SK-N-SH (cell line): ENCODE data around the gene ZIC5. TPM values are rescaled to one million over a fixed set of nuclear protein-coding genes. Genes with fewer than 3 reads are reported as not detected.

Experiments
- CTCF ChIA-PET: fragments of 300-600, 350-600 bp; formaldehyde crosslinking; extraction: SDS; loops from one replicate; lab custom pipeline; 2021; lab: Yijun Ruan, JAX
- POLR2A ChIA-PET: fragments of 350-600 bp; sonication (Branson Sonifier 250); formaldehyde crosslinking; extraction: SDS; loops from one replicate; lab custom pipeline; 2020; ENCODE audit warnings: antibody characterized with exemption, inconsistent platforms; lab: Yijun Ruan, JAX
- DNase-seq: peaks from one replicate; pipeline ENCODE4 v3.0.0; 2012
- H2AFZ ChIP-seq: fragments of 200-600 bp; sonication (generic); 2 replicates; pipeline ENCODE4 v1.8.1; 2016; ENCODE audit warnings: antibody characterized with exemption, mild to moderate bottlenecking, low read depth
- H3F3A ChIP-seq: fragments of 200-600 bp; sonication (generic); replicated peaks from 2 replicates; pipeline ENCODE3; 2016; ENCODE audit warnings: antibody characterized with exemption, mild to moderate bottlenecking; ENCODE audit not compliant: insufficient read depth
- H3K27ac ChIP-seq, 2 experiments: fragments of 200-500 bp in 1 of 2; fragments of 200-600 bp in 1 of 2; sonication (Bioruptor generic) in 1 of 2; sonication (generic), shearing (Covaris generic) in 1 of 2; 2 replicates each; pipeline versions ENCODE4 v1.5.1 to v1.6.1; 2014 to 2016; ENCODE audit warnings: low read depth in 2 of 2, inconsistent platforms in 1 of 2, low read length in 1 of 2, mild to moderate bottlenecking in 1 of 2, mixed read lengths in 1 of 2
- H3K27me3 ChIP-seq: fragments of 200-600 bp; sonication (generic), shearing (Covaris generic); 2 replicates; pipeline ENCODE4 v1.6.1; 2016; ENCODE audit warnings: mixed run types; ENCODE audit not compliant: insufficient read depth
- H3K36me3 ChIP-seq, 2 experiments: fragments of 200-500 bp in 1 of 2; fragments of 200-600 bp in 1 of 2; sonication (Bioruptor generic) in 1 of 2; sonication (generic) in 1 of 2; replicated peaks in 1 of 2; 2 replicates each; pipeline versions ENCODE3 to v1.5.1; 2014 to 2016; ENCODE audit warnings: low read length in 1 of 2, mild to moderate bottlenecking in 1 of 2; ENCODE audit not compliant: insufficient read depth in 2 of 2, control insufficient read depth in 1 of 2
- H3K4me1 ChIP-seq, 2 experiments: fragments of 200-500 bp in 1 of 2; fragments of 200-600 bp in 1 of 2; sonication (Bioruptor generic) in 1 of 2; sonication (generic), shearing (Covaris generic) in 1 of 2; 2 replicates each; pipeline versions ENCODE4 v1.5.1 to v1.6.1; 2014 to 2016; ENCODE audit warnings: low read depth in 1 of 2, low read length in 1 of 2, mixed run types in 1 of 2; ENCODE audit not compliant: insufficient read depth in 2 of 2, control insufficient read depth in 1 of 2
- H3K4me2 ChIP-seq: fragments of 200-600 bp; sonication (generic), shearing (Covaris generic); 2 replicates; pipeline ENCODE4 v1.6.1; 2017; ENCODE audit warnings: mixed run types
- H3K4me3 ChIP-seq, 2 experiments: fragments of 200-500 bp in 1 of 2; fragments of 200-600 bp in 1 of 2; sonication (Bioruptor generic) in 1 of 2; sonication (generic), shearing (Covaris generic) in 1 of 2; 2 replicates each; pipeline versions ENCODE4 v1.5.1 to v1.8.1; 2014 to 2016; ENCODE audit warnings: low read depth in 2 of 2, inconsistent platforms in 1 of 2, low read length in 1 of 2, mild to moderate bottlenecking in 1 of 2, mixed read lengths in 1 of 2, moderate library complexity in 1 of 2
- H3K79me2 ChIP-seq: fragments of 200-600 bp; sonication (generic); 2 replicates; pipeline ENCODE4 v1.8.1; 2017; ENCODE audit warnings: mild to moderate bottlenecking; ENCODE audit not compliant: insufficient read depth
- H3K9ac ChIP-seq: fragments of 200-600 bp; sonication (generic); 2 replicates; pipeline ENCODE4 v1.6.1; 2017; ENCODE audit warnings: mixed run types
- H3K9me2 ChIP-seq: fragments of 200-600 bp; sonication (generic); 2 replicates; pipeline ENCODE4 v1.6.1; 2017; ENCODE audit warnings: mixed run types
- H3K9me3 ChIP-seq: fragments of 200-600 bp; sonication (generic); 2 replicates; pipeline ENCODE4 v1.6.1; 2017; ENCODE audit warnings: mixed run types, mild to moderate bottlenecking, moderate library complexity
- H4K20me1 ChIP-seq: fragments of 200-600 bp; sonication (generic); 2 replicates; pipeline ENCODE4 v1.6.1; 2017; ENCODE audit warnings: mild to moderate bottlenecking, mixed run types; ENCODE audit not compliant: insufficient read depth
- EZH2phosphoT487 ChIP-seq: fragments of 200-600 bp; sonication (generic); IDR thresholded peaks from 2 replicates; pipeline ENCODE4 v1.6.1; 2017; ENCODE audit warnings: low read depth, mixed run types, mild to moderate bottlenecking, antibody characterized with exemption, moderate library complexity, borderline replicate concordance
- MEF2A ChIP-seq: IDR thresholded peaks from 2 replicates; pipeline ENCODE4 v1.4.0; 2012; ENCODE audit warnings: low read depth, borderline replicate concordance
- MXI1 ChIP-seq: IDR thresholded peaks from 2 replicates; pipeline ENCODE4 v1.6.1; 2012; ENCODE audit warnings: mild to moderate bottlenecking, low read depth, low read length, improper control_type of control experiment
- RCOR1 ChIP-seq: fragments of 150-350 bp; IDR thresholded peaks from 2 replicates; pipeline ENCODE4 v1.6.1; 2017; ENCODE audit warnings: antibody characterized with exemption, low read length
- RFX5 ChIP-seq: IDR thresholded peaks from 2 replicates; pipeline ENCODE4 v1.6.1; 2012; ENCODE audit warnings: mild to moderate bottlenecking, improper control_type of control experiment, low read length
- TAF1 ChIP-seq: IDR thresholded peaks from 2 replicates; pipeline ENCODE4 v1.6.1; 2012; ENCODE audit warnings: low read depth, mild to moderate bottlenecking, low read length, moderate library complexity, borderline replicate concordance
- YY1 ChIP-seq: IDR thresholded peaks from 2 replicates; pipeline ENCODE4 v1.4.0; 2012; ENCODE audit warnings: low read depth, mild to moderate bottlenecking
- WGBS: methylation state at CpG from one replicate; pipeline ENCODE4 v1.1.6; 2017; ENCODE audit warnings: low lambda C conversion rate; 5-methylcytosine and 5-hydroxymethylcytosine counted together
- polyA plus RNA-seq, 3 experiments: library from polyadenylated mRNA; depleted of rRNA; stranded (reverse); fragments of >200 nt; gene quantifications; 2 replicates each; pipeline ENCODE4 v1.2.3, GENCODE V29; 2012
- TF ChIP-seq, protein P1 (sequence below): IDR thresholded peaks from 2 replicates; pipeline ENCODE4; 2012
- TF ChIP-seq, protein P2 (sequence below): IDR thresholded peaks from 2 replicates; pipeline ENCODE4 v1.4.0; 2012; ENCODE audit warnings: low read depth, borderline replicate concordance

ZIC5 gene
- polyA plus RNA-seq, 1 of the 3 experiments (the other 2 are of a cell fraction) = not detected

DNA sequence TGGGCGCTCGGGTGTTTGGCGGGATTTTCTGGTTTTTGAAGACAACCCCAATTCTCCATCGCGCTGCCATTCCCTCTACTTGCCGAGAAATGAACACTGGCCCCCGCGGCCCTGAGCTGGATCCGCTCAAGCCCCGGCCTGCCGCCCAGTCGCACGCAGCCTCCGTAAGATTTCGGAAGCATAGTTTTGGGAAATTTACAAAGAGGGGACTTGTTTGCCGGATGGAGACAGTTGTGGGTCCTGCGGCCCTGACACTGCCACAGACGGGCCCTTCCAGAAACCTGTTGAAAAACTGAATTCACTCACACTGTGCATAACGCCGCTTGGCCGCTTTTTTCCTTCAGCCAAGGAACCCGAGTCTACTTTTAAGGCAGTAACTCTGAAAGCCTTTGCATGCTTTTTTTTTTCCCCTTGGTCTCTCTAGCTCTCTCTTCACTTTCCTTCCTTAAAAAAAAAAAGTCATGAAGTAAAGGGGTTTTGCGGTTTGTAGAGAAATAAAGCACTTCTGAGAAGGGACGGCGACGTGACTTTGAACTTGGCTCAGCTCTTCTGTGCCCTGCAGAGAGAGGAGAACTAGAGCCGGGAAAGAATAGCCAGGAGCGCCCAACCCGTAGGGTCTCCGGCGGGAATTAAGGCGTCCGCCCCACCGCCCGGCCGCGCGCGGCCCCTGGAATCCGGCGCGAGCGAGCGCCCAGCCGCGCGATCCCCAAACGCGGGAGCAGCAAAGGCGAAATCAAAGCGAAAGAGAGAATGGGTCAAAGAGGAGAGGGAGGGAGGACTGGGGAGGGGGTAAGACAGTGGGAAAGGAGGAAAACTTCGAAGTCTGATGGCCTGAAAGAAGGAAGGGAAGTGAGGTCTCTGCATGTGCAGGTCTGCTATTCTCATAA is 6.6 kb upstream of the ZIC5 start:
- CTCF ChIA-PET = interaction anchor here (1.5 kb wide), 1 partner anchor 320 kb away, joined by 4 read pairs; no protein-coding TSS in a partner anchor
- Histone ChIP-seq H4K20me1 (peaks cover 17% of the 10 kb centered on the region), H3K4me3 (no peak overlapping the region), H3K4me1 (no peaks in the 10 kb centered on the region; a peak in 1 of 4 replicates), H3K9ac (no peak overlapping the region), H3K36me3 (no peaks in the 10 kb centered on the region), H3K27ac (no peak overlapping the region), H3K4me2 (no peak overlapping the region), H3K79me2 (no peaks in the 10 kb centered on the region), H3K27me3 (peaks cover 86% of the 10 kb centered on the region), H3K9me2 (no peaks in the 10 kb centered on the region), H2AFZ (no peak overlapping the region), H3K9me3 (no peaks in the 10 kb centered on the region), H3F3A (no peaks in the 10 kb centered on the region)
- TF ChIP-seq EZH2phosphoT487 (peak; percentile 86; the same call in 1 of the 2 replicates), MXI1 (no peak)
- peak; percentile 29 for DNase-seq
- 29% methylated on average over 40 of the region's 52 CpGs for WGBS
- POLR2A ChIA-PET = no interaction called here

DNA sequence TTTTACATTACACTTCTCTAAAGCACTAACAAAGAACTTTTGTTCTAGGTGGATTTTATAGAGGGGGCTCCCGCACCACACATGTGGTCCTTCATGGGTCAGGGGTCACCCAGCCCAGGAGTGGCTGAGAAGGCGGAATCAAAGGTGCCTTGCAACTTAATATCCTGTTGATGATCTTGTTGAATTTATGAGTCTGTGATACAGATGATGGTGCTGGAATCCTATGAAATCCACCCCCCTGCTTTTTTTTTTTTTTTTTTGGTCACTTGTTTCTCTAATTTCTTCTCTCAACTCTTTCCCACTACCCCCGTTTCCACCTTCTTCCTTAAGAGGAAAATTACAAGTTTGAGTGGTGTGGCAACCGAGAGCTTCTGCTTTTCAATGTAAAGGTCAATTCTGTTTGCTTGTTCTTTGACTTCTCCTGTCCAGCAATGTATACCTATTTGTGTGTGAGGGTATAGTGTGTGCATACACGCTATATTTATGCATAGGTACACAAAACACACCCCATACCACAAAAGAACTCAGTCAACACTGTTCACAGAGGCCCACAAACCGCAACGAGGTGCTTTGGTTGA is 5.9 kb upstream of the ZIC5 start:
- ChIA-PET CTCF (interaction anchor here (1.5 kb wide), 1 partner anchor 319 kb away, joined by 4 read pairs; no protein-coding TSS in a partner anchor), POLR2A (no interaction called here)
- Histone ChIP-seq H3K27me3 (peaks cover 86% of the 10 kb centered on the region), H3K4me1 (no peaks in the 10 kb centered on the region; a peak in 1 of 4 replicates), H4K20me1 (peaks cover 10% of the 10 kb centered on the region; the same call in 1 of the 2 replicates), H3K4me3 (no peak overlapping the region), H3K9me2 (no peaks in the 10 kb centered on the region), H3F3A (no peaks in the 10 kb centered on the region), H3K4me2 (no peak overlapping the region), H3K27ac (no peak overlapping the region), H2AFZ (no peak overlapping the region), H3K9ac (no peak overlapping the region), H3K9me3 (no peaks in the 10 kb centered on the region)
- peak; percentile 11 for DNase-seq
- no peak for TF ChIP-seq RFX5
- no peak for TF ChIP-seq MEF2A
- TF ChIP-seq YY1 = no peak
- no peak for TF ChIP-seq TAF1
- no peak for TF ChIP-seq RCOR1
- TF ChIP-seq, protein P1, sequence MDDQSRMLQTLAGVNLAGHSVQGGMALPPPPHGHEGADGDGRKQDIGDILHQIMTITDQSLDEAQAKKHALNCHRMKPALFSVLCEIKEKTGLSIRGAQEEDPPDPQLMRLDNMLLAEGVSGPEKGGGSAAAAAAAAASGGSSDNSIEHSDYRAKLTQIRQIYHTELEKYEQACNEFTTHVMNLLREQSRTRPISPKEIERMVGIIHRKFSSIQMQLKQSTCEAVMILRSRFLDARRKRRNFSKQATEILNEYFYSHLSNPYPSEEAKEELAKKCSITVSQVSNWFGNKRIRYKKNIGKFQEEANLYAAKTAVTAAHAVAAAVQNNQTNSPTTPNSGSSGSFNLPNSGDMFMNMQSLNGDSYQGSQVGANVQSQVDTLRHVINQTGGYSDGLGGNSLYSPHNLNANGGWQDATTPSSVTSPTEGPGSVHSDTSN = no peak
- TF ChIP-seq EZH2phosphoT487 = no peak
- TF ChIP-seq, protein P2, sequence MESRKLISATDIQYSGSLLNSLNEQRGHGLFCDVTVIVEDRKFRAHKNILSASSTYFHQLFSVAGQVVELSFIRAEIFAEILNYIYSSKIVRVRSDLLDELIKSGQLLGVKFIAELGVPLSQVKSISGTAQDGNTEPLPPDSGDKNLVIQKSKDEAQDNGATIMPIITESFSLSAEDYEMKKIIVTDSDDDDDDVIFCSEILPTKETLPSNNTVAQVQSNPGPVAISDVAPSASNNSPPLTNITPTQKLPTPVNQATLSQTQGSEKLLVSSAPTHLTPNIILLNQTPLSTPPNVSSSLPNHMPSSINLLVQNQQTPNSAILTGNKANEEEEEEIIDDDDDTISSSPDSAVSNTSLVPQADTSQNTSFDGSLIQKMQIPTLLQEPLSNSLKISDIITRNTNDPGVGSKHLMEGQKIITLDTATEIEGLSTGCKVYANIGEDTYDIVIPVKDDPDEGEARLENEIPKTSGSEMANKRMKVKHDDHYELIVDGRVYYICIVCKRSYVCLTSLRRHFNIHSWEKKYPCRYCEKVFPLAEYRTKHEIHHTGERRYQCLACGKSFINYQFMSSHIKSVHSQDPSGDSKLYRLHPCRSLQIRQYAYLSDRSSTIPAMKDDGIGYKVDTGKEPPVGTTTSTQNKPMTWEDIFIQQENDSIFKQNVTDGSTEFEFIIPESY = no peak
- TF ChIP-seq, all 33 proteins: peak for 0
- Histone ChIP-seq H3K36me3 (no peaks in the 10 kb centered on the region), H3K79me2 (no peaks in the 10 kb centered on the region)
- 33% methylated on average over 7 of the region's 7 CpGs for WGBS
